K562 (cell line): ENCODE results near the gene THADA.

Experiments
- BACH1 ChIP-seq: fragments of 200-800 bp; sonication (Bioruptor generic); IDR thresholded peaks from 2 replicates; pipeline ENCODE4 v1.6.1; 2016; ENCODE audit warnings: missing genetic modification characterization, missing compliant biosample characterization
- CEBPZ ChIP-seq: fragments of 150-350 bp; IDR thresholded peaks from 2 replicates; pipeline ENCODE4 v1.6.1; 2014; ENCODE audit warnings: low read depth, mild to moderate bottlenecking, low read length, borderline replicate concordance
- EGR1 ChIP-seq: fragments of 450-650 bp; conservative IDR thresholded peaks from 2 replicates; pipeline ENCODE4 v1.6.1; 2017; ENCODE audit warnings: mild to moderate bottlenecking
- KAT8 ChIP-seq: fragments of 450-650 bp; IDR thresholded peaks from 2 replicates; pipeline ENCODE4 v1.6.1; 2016; ENCODE audit warnings: low read depth, mild to moderate bottlenecking
- SMAD4 ChIP-seq: fragments of 250-450 bp; sonication (Bioruptor Pico); conservative IDR thresholded peaks from 2 replicates; pipeline ENCODE4 v1.8.0; 2021; ENCODE audit warnings: inconsistent platforms, mild to moderate bottlenecking, moderate library complexity
- TOE1 ChIP-seq, 2 experiments: fragments of 450-650 bp in 1 of 2; sonication (generic) in 1 of 2; formaldehyde crosslinking in 1 of 2; IDR thresholded peaks; 2 replicates each; pipeline versions ENCODE4 v1.7.1 to v1.8.0; 2016 to 2022; ENCODE audit warnings: borderline replicate concordance in 2 of 2, mild to moderate bottlenecking in 2 of 2, antibody characterized with exemption in 1 of 2, inconsistent platforms in 1 of 2, low read depth in 1 of 2, missing genetic modification reagents in 1 of 2, moderate library complexity in 1 of 2
- USF2 ChIP-seq: sonication (generic); formaldehyde crosslinking; IDR thresholded peaks from 2 replicates; pipeline ENCODE4 v1.5.0; 2020; ENCODE audit warnings: missing genetic modification reagents
- ZNF311 ChIP-seq: fragments of 250-450 bp; sonication (Bioruptor Pico); IDR thresholded peaks from 2 replicates; pipeline ENCODE4 v1.4.0; 2020; ENCODE audit warnings: mild to moderate bottlenecking, moderate library complexity
- TF ChIP-seq, protein P1 (sequence below), 2 experiments: fragments of 450-650 bp; formaldehyde crosslinking in 1 of 2; IDR thresholded peaks; 2 replicates each; pipeline versions ENCODE4 v1.4.0 to v1.6.1; 2014 to 2020; ENCODE audit warnings: mild to moderate bottlenecking in 2 of 2, borderline replicate concordance in 1 of 2, low read depth in 1 of 2

GRCh38 chr2:43246641-43247040, 349.2 kb downstream of the THADA start:
- TF ChIP-seq SMAD4 (no peak), ZNF311 (no peak), KAT8 (no peak), EGR1 (no peak), CEBPZ (no peak), USF2 (CRISPR knock-in tag) (no peak), BACH1 (no peak), TOE1 (IDR thresholded peaks at IDR 0.05; ENCODE audit: borderline replicate concordance) (no peak), TOE1 (CRISPR knock-in tag; IDR thresholded peaks at IDR 0.05; ENCODE audit: borderline replicate concordance, low read depth) (no peak)
- TF ChIP-seq, protein P1, sequence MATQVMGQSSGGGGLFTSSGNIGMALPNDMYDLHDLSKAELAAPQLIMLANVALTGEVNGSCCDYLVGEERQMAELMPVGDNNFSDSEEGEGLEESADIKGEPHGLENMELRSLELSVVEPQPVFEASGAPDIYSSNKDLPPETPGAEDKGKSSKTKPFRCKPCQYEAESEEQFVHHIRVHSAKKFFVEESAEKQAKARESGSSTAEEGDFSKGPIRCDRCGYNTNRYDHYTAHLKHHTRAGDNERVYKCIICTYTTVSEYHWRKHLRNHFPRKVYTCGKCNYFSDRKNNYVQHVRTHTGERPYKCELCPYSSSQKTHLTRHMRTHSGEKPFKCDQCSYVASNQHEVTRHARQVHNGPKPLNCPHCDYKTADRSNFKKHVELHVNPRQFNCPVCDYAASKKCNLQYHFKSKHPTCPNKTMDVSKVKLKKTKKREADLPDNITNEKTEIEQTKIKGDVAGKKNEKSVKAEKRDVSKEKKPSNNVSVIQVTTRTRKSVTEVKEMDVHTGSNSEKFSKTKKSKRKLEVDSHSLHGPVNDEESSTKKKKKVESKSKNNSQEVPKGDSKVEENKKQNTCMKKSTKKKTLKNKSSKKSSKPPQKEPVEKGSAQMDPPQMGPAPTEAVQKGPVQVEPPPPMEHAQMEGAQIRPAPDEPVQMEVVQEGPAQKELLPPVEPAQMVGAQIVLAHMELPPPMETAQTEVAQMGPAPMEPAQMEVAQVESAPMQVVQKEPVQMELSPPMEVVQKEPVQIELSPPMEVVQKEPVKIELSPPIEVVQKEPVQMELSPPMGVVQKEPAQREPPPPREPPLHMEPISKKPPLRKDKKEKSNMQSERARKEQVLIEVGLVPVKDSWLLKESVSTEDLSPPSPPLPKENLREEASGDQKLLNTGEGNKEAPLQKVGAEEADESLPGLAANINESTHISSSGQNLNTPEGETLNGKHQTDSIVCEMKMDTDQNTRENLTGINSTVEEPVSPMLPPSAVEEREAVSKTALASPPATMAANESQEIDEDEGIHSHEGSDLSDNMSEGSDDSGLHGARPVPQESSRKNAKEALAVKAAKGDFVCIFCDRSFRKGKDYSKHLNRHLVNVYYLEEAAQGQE (IDR thresholded peaks at IDR 0.05; ENCODE audit: borderline replicate concordance): no peak
- TF ChIP-seq, protein P1 (CRISPR knock-in tag; IDR thresholded peaks at IDR 0.05; ENCODE audit: low read depth): no peak
